Gastroesophageal sphincter (tissue), 4 donors: ENCODE results near the gene GRWD1. TPM values are rescaled to one million over a fixed set of nuclear protein-coding genes. Genes with fewer than 3 reads are reported as not detected.

Experiments
- ATAC-seq: fragments of 150-250 bp; one replicate; pipeline ENCODE4 v1.9.1; 2016; ENCODE audit warnings: mild to moderate bottlenecking, moderate library complexity
- H3K27ac ChIP-seq, 4 donors: fragments of 200-600 bp; sonication (generic) in 3 of 4; 1 replicate in 3 of 4; 2 replicates in 1 of 4; pipeline ENCODE4 v1.5.1; 2016 to 2019
- H3K27me3 ChIP-seq: fragments of 200-600 bp; sonication (generic); one replicate; pipeline ENCODE4 v1.5.1; 2019
- H3K36me3 ChIP-seq, 2 donors: fragments of 200-600 bp; sonication (generic); one replicate each; pipeline ENCODE4 v1.5.1; 2019; ENCODE audit warnings: control low read depth in 1 of 2
- H3K4me1 ChIP-seq, 3 donors: fragments of 200-600 bp; sonication (generic); 1 replicate in 2 of 3; 2 replicates in 1 of 3; pipeline ENCODE4 v1.5.1; 2016 to 2019; ENCODE audit warnings: control low read depth in 2 of 3
- H3K4me3 ChIP-seq, 2 donors: fragments of 200-600 bp; sonication (generic); one replicate each; pipeline ENCODE4 v1.5.1; 2019; ENCODE audit warnings: mild to moderate bottlenecking in 1 of 2, moderate library complexity in 1 of 2
- H3K9me3 ChIP-seq, 3 donors: fragments of 200-600 bp; sonication (generic); one replicate each; pipeline ENCODE4 v1.5.1; 2017 to 2019; ENCODE audit warnings: control low read depth in 2 of 3
- CTCF ChIP-seq, 4 experiments: fragments of 200-600 bp in 2 of 4; fragments of 450-650 bp in 2 of 4; sonication (generic) in 1 of 4; IDR thresholded peaks; one replicate each; pipeline ENCODE4 v1.5.1; 2017 to 2019; ENCODE audit warnings: antibody characterized with exemption in 4 of 4, mild to moderate bottlenecking in 2 of 4, moderate library complexity in 2 of 4
- EP300 ChIP-seq: sonication (generic); formaldehyde crosslinking; IDR thresholded peaks from one replicate; pipeline ENCODE4 v1.6.1; 2017; ENCODE audit warnings: antibody characterized with exemption, mild to moderate bottlenecking
- POLR2A ChIP-seq, 2 donors: fragments of 450-650 bp; IDR thresholded peaks; one replicate each; pipeline ENCODE4 v1.6.1; 2017; ENCODE audit warnings: antibody characterized with exemption in 2 of 2, mild to moderate bottlenecking in 2 of 2, moderate library complexity in 1 of 2
- POLR2AphosphoS5 ChIP-seq: sonication (generic); formaldehyde crosslinking; IDR thresholded peaks from one replicate; pipeline ENCODE4 v1.6.1; 2017; ENCODE audit warnings: antibody characterized with exemption
- WGBS, 2 donors: methylation state at CpG; one replicate each; pipeline ENCODE4 v1.1.5; 2018; ENCODE audit warnings: low coverage in 1 of 2; 5-methylcytosine and 5-hydroxymethylcytosine counted together
- total RNA-seq, 4 donors: library from RNA; depleted of rRNA; stranded (reverse); fragments of >200 nt; gene quantifications; one replicate each; pipeline ENCODE4 v1.1.0, GENCODE V29; 2016

The GRWD1 gene
- total RNA-seq, 4 donors from 2014 or later = 28.9 to 33.1 (median 32.7) TPM

- Histone ChIP-seq H3K36me3 (no peaks in the 10 kb centered on the region), H3K9me3 (no peaks in the 10 kb centered on the region), H3K4me3 (peak overlapping the region in 1 of 2 donors; percentile 34), H3K4me1 (peaks cover 0 to 18% (median 0%) of the 10 kb centered on the region in 3 donors), H3K27ac (no peak overlapping the region), H3K27me3 (peaks cover 65% of the 10 kb centered on the region)
- 25% methylated on average over 19 of the region's 30 CpGs; no CpG with 5 or more reads in 1 of the 2 donors for whole genome bisulfite sequencing, 2 donors
- ATAC-seq = no peak
- TF ChIP-seq CTCF (IDR thresholded peaks at IDR 0.05) = no peak
- TF ChIP-seq EP300 = no peak
- no peak for TF ChIP-seq POLR2A (IDR thresholded peaks at IDR 0.05)
- no peak for TF ChIP-seq POLR2AphosphoS5
Measured at GRCh38 chr19:48415806-48416221, 30.0 kb upstream of the GRWD1 start.

- Histone ChIP-seq H3K27ac (no peak overlapping the region), H3K27me3 (peaks cover 59% of the 10 kb centered on the region), H3K4me1 (peaks cover 0 to 18% (median 0%) of the 10 kb centered on the region in 3 donors), H3K4me3 (no peak overlapping the region), H3K9me3 (no peaks in the 10 kb centered on the region), H3K36me3 (no peaks in the 10 kb centered on the region)
- ATAC-seq = no peak
- TF ChIP-seq POLR2A (IDR thresholded peaks at IDR 0.05) (no peak), CTCF (IDR thresholded peaks at IDR 0.05) (no peak), POLR2AphosphoS5 (no peak), EP300 (no peak)
- WGBS, 2 donors = 67% methylated on average over 4 of the region's 7 CpGs; no CpG with 5 or more reads in 1 of the 2 donors
Measured at GRCh38 chr19:48417421-48417820, 28.4 kb upstream of the GRWD1 start.

GRCh38 chr19:48418317-48419064 lies 27.3 kb upstream of the GRWD1 start:
- no peak for ATAC-seq
- Histone ChIP-seq H3K27ac (no peak overlapping the region), H3K9me3 (no peaks in the 10 kb centered on the region), H3K36me3 (no peaks in the 10 kb centered on the region), H3K4me3 (no peak overlapping the region), H3K27me3 (peaks cover 59% of the 10 kb centered on the region), H3K4me1 (peaks cover 0 to 18% (median 0%) of the 10 kb centered on the region in 3 donors)
- WGBS, 2 donors = 64 to 92% methylated on average over 4 to 6 of the region's 6 CpGs
- TF ChIP-seq EP300 = no peak
- TF ChIP-seq POLR2A (IDR thresholded peaks at IDR 0.05) = no peak
- no peak for TF ChIP-seq CTCF (IDR thresholded peaks at IDR 0.05)
- TF ChIP-seq POLR2AphosphoS5 = no peak

GRCh38 chr19:48419158-48419920 lies 26.4 kb upstream of the GRWD1 start:
- H3K4me3 ChIP-seq = no peak overlapping the region
- peak; percentile 49 for ATAC-seq
- H3K4me1 ChIP-seq = peaks cover 0 to 17% (median 0%) of the 10 kb centered on the region in 3 donors
- H3K27me3 ChIP-seq = peaks cover 50% of the 10 kb centered on the region
- no peak overlapping the region for H3K27ac ChIP-seq
- H3K36me3 ChIP-seq = no peaks in the 10 kb centered on the region
- WGBS, 2 donors = 32 to 44% methylated on average over 6 to 10 of the region's 31 CpGs
- no peaks in the 10 kb centered on the region for H3K9me3 ChIP-seq
- TF ChIP-seq POLR2AphosphoS5 (no peak), CTCF (IDR thresholded peaks at IDR 0.05) (no peak), POLR2A (IDR thresholded peaks at IDR 0.05) (no peak), EP300 (no peak)
